Mesendoderm (in vitro differentiated cells): ENCODE results near the gene GLRA3.

ENCODE experiments used
- DNase-seq: peaks from one replicate; pipeline ENCODE4 v3.0.0; 2013
- H2AK5ac ChIP-seq: 2 replicates; pipeline ENCODE4 v1.6.1; 2013; ENCODE audit warnings: low read length, inconsistent platforms
- H2BK120ac ChIP-seq: 2 replicates; pipeline ENCODE4 v1.6.1; 2013; ENCODE audit warnings: low read depth, mild to moderate bottlenecking, low read length, moderate library complexity, mixed read lengths
- H2BK15ac ChIP-seq: replicated peaks from 2 replicates; pipeline ENCODE4 v1.6.1; 2013; ENCODE audit warnings: low read depth, mild to moderate bottlenecking, moderate library complexity
- H2BK5ac ChIP-seq: 2 replicates; pipeline ENCODE4 v1.6.1; 2013; ENCODE audit warnings: low read length, inconsistent platforms
- H3K18ac ChIP-seq: 2 replicates; pipeline ENCODE4 v1.6.1; 2013; ENCODE audit warnings: mild to moderate bottlenecking, low read length, mixed read lengths
- H3K23ac ChIP-seq: one replicate; pipeline ENCODE4 v1.6.1; 2013; ENCODE audit warnings: low read length
- H3K27ac ChIP-seq: 2 replicates; pipeline ENCODE4 v1.5.1; 2013; ENCODE audit warnings: low read depth, mild to moderate bottlenecking, inconsistent platforms, low read length, moderate library complexity
- H3K27me3 ChIP-seq: 2 replicates; pipeline ENCODE4 v1.6.1; 2013; ENCODE audit warnings: low read length, control low read depth, mild to moderate bottlenecking, inconsistent platforms; ENCODE audit not compliant: insufficient read depth, poor library complexity
- H3K36me3 ChIP-seq: 2 replicates; pipeline ENCODE4 v1.6.1; 2013; ENCODE audit warnings: low read length, inconsistent platforms; ENCODE audit not compliant: control insufficient read depth, insufficient read depth
- H3K4ac ChIP-seq: one replicate; pipeline ENCODE4 v1.6.1; 2013; ENCODE audit warnings: low read depth, mild to moderate bottlenecking, low read length, moderate library complexity
- H3K4me1 ChIP-seq: 2 replicates; pipeline ENCODE4 v1.6.1; 2013; ENCODE audit warnings: low read depth, low read length, inconsistent platforms; ENCODE audit not compliant: control insufficient read depth
- H3K4me2 ChIP-seq: 2 replicates; pipeline ENCODE4 v1.6.1; 2013; ENCODE audit warnings: low read length
- H3K4me3 ChIP-seq: 2 replicates; pipeline ENCODE4 v1.5.1; 2013; ENCODE audit warnings: mild to moderate bottlenecking, low read length
- H3K56ac ChIP-seq: one replicate; pipeline ENCODE4 v1.6.1; 2013; ENCODE audit warnings: low read length
- H3K79me1 ChIP-seq: 2 replicates; pipeline ENCODE4 v1.6.1; 2013; ENCODE audit warnings: low read length, inconsistent platforms
- H3K79me2 ChIP-seq: 2 replicates; pipeline ENCODE4 v1.6.1; 2013; ENCODE audit warnings: mild to moderate bottlenecking, low read length; ENCODE audit not compliant: control insufficient read depth, insufficient read depth
- H3K9ac ChIP-seq: 2 replicates; pipeline ENCODE4 v1.6.1; 2013; ENCODE audit warnings: low read length, inconsistent platforms
- H4K5ac ChIP-seq: one replicate; pipeline ENCODE4 v1.6.1; 2013; ENCODE audit warnings: low read length
- H4K8ac ChIP-seq: one replicate; pipeline ENCODE4 v1.6.1; 2013; ENCODE audit warnings: low read depth, mild to moderate bottlenecking, control low read depth, low read length, moderate library complexity
- WGBS: extraction: QIAGEN DNeasy Blood & Tissue Kit; methylation state at CpG from one replicate; pipeline ENCODE4 v1.1.7; 2013; ENCODE audit warnings: low lambda C conversion rate, missing lambda C conversion rate; ENCODE audit not compliant: insufficient coverage; ENCODE audit errors: extremely low coverage; 5-methylcytosine and 5-hydroxymethylcytosine counted together

GLRA3 gene

DNA sequence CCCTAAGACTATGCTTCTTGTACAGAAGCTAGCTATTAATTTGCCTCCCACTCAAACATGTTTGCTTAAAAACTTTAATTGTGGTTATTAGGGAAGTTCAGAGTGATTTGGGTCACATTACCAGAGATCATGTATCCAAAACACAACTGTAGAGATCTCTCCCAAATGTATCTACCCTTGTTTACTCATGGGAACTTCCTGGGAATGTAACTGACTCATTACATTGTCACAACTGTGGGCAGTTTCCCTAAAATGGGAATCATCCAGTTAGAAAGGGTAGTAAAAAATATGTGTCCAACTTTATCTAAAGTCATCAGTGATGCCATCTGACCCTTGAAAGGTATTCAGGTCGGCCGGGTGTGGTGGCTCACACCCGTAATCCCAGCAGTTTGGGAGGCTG is 40.3 kb upstream of the GLRA3 start:
- H2BK15ac ChIP-seq: no peak overlapping the region
- no peak overlapping the region for H2BK120ac ChIP-seq
- WGBS: no CpG with 5 or more reads among the region's 3 CpGs
- DNase-seq: no peak
- H4K5ac ChIP-seq: no peak overlapping the region
- no peak overlapping the region for H3K4ac ChIP-seq
- H3K56ac ChIP-seq: no peak overlapping the region
- H3K4me3 ChIP-seq: no peak overlapping the region
- no peak overlapping the region for H2AK5ac ChIP-seq
- H3K18ac ChIP-seq: no peak overlapping the region
- no peaks in the 10 kb centered on the region for H3K4me1 ChIP-seq
- no peaks in the 10 kb centered on the region for H3K27me3 ChIP-seq
- H3K9ac ChIP-seq: no peak overlapping the region
- no peaks in the 10 kb centered on the region for H3K79me2 ChIP-seq
- no peaks in the 10 kb centered on the region for H3K79me1 ChIP-seq
- H3K36me3 ChIP-seq: no peaks in the 10 kb centered on the region
- H3K27ac ChIP-seq: no peak overlapping the region
- no peak overlapping the region for H3K4me2 ChIP-seq
- no peak overlapping the region for H2BK5ac ChIP-seq
- no peak overlapping the region for H4K8ac ChIP-seq
- H3K23ac ChIP-seq: no peak overlapping the region

- Histone ChIP-seq H4K5ac (no peak overlapping the region), H4K8ac (no peak overlapping the region), H2BK15ac (no peak overlapping the region), H3K79me1 (no peaks in the 10 kb centered on the region), H2BK5ac (no peak overlapping the region), H2AK5ac (no peak overlapping the region), H3K9ac (no peak overlapping the region), H3K4me1 (peaks cover 1% of the 10 kb centered on the region), H3K27ac (no peak overlapping the region), H3K56ac (no peak overlapping the region), H3K79me2 (no peaks in the 10 kb centered on the region), H3K4ac (no peak overlapping the region), H3K4me2 (no peak overlapping the region), H3K4me3 (no peak overlapping the region), H3K27me3 (no peaks in the 10 kb centered on the region), H3K18ac (no peak overlapping the region), H3K23ac (no peak overlapping the region), H3K36me3 (no peaks in the 10 kb centered on the region), H2BK120ac (no peak overlapping the region)
- no peak for DNase-seq
- no CpG with 5 or more reads among the region's 3 CpGs for WGBS
These were observed 38.9 kb upstream of the GLRA3 start for GRCh38 chr4:174867903-174868302.

- no peak for DNase-seq
- no peaks in the 10 kb centered on the region for H3K27me3 ChIP-seq
- no peak overlapping the region for H2BK5ac ChIP-seq
- H3K18ac ChIP-seq: no peak overlapping the region
- no peak overlapping the region for H3K56ac ChIP-seq
- no CpG with 5 or more reads among the region's 1 CpG for WGBS
- no peaks in the 10 kb centered on the region for H3K36me3 ChIP-seq
- no peak overlapping the region for H2AK5ac ChIP-seq
- no peak overlapping the region for H4K5ac ChIP-seq
- H3K27ac ChIP-seq: no peak overlapping the region
- H4K8ac ChIP-seq: no peak overlapping the region
- no peak overlapping the region for H3K4me3 ChIP-seq
- no peak overlapping the region for H3K4me2 ChIP-seq
- H2BK120ac ChIP-seq: no peak overlapping the region
- H3K79me1 ChIP-seq: no peaks in the 10 kb centered on the region
- H3K9ac ChIP-seq: no peak overlapping the region
- H3K23ac ChIP-seq: no peak overlapping the region
- H3K79me2 ChIP-seq: no peaks in the 10 kb centered on the region
- H3K4ac ChIP-seq: peak overlapping the region; percentile 31
- peaks cover 1% of the 10 kb centered on the region for H3K4me1 ChIP-seq
- H2BK15ac ChIP-seq: no peak overlapping the region
These were observed 36.5 kb upstream of the GLRA3 start for GRCh38 chr4:174865418-174865985.

GRCh38 chr4:174864031-174864430 is 35.0 kb upstream of the GLRA3 start:
- H3K4me3 ChIP-seq: no peak overlapping the region
- no peaks in the 10 kb centered on the region for H3K79me1 ChIP-seq
- H3K4ac ChIP-seq: no peak overlapping the region
- H3K27me3 ChIP-seq: no peaks in the 10 kb centered on the region
- H2BK15ac ChIP-seq: no peak overlapping the region
- no peak overlapping the region for H3K9ac ChIP-seq
- H3K4me2 ChIP-seq: no peak overlapping the region
- no peak overlapping the region for H3K27ac ChIP-seq
- H2AK5ac ChIP-seq: no peak overlapping the region
- DNase-seq: no peak
- no peak overlapping the region for H2BK5ac ChIP-seq
- H2BK120ac ChIP-seq: no peak overlapping the region
- H3K18ac ChIP-seq: no peak overlapping the region
- peaks cover 1% of the 10 kb centered on the region for H3K4me1 ChIP-seq
- no CpG with 5 or more reads among the region's 2 CpGs for WGBS
- H3K56ac ChIP-seq: no peak overlapping the region
- no peak overlapping the region for H4K8ac ChIP-seq
- H3K23ac ChIP-seq: no peak overlapping the region
- no peaks in the 10 kb centered on the region for H3K36me3 ChIP-seq
- H4K5ac ChIP-seq: no peak overlapping the region
- H3K79me2 ChIP-seq: no peaks in the 10 kb centered on the region

DNA sequence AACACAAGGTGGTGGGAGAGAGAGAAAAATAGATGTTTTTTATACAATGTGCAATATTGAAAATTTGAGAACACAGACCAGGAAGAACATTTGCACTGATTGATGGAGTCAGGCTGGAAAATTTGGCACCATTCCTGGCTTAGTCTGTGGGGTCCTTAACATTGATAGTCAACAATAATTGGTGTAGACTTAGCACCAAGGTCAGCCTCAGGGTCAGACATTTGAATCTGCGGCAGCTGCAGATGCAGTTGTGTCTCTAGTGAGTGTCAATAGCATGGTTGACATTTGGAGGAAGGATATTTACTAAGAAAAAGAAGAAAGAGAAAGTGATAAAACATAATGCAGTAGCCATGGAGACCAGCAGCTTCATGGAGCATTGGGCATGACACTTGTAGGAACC is 31.5 kb upstream of the GLRA3 start:
- Histone ChIP-seq H2BK120ac (no peak overlapping the region), H3K79me2 (no peaks in the 10 kb centered on the region), H4K8ac (no peak overlapping the region), H4K5ac (no peak overlapping the region), H3K4ac (no peak overlapping the region), H3K9ac (no peak overlapping the region), H2BK15ac (no peak overlapping the region), H3K4me1 (peaks cover 1% of the 10 kb centered on the region), H3K4me2 (no peak overlapping the region), H3K23ac (no peak overlapping the region), H3K4me3 (no peak overlapping the region), H3K56ac (no peak overlapping the region), H3K18ac (no peak overlapping the region), H2AK5ac (no peak overlapping the region), H3K27ac (no peak overlapping the region), H3K36me3 (no peaks in the 10 kb centered on the region), H3K27me3 (no peaks in the 10 kb centered on the region), H2BK5ac (no peak overlapping the region), H3K79me1 (no peaks in the 10 kb centered on the region)
- DNase-seq: no peak
- WGBS: no CpG with 5 or more reads among the region's 1 CpG

- Histone ChIP-seq H4K5ac (no peak overlapping the region), H3K27me3 (no peaks in the 10 kb centered on the region), H2AK5ac (no peak overlapping the region), H3K4me2 (no peak overlapping the region), H3K9ac (no peak overlapping the region), H3K4me3 (no peak overlapping the region), H4K8ac (no peak overlapping the region), H2BK5ac (no peak overlapping the region), H3K18ac (no peak overlapping the region), H3K79me2 (no peaks in the 10 kb centered on the region), H2BK120ac (no peak overlapping the region), H3K36me3 (no peaks in the 10 kb centered on the region), H3K27ac (no peak overlapping the region), H3K4ac (no peak overlapping the region), H2BK15ac (no peak overlapping the region), H3K4me1 (peaks cover 1% of the 10 kb centered on the region), H3K23ac (no peak overlapping the region), H3K79me1 (no peaks in the 10 kb centered on the region), H3K56ac (no peak overlapping the region)
- no peak for DNase-seq
- WGBS: no CpG with 5 or more reads among the region's 2 CpGs
These were observed 30.9 kb upstream of the GLRA3 start for GRCh38 chr4:174859904-174860303.
